T1000 (cell line): ENCODE data around the gene LINC00632.
A peak's percentile ranks its signal among the peaks of the same experiment; 100 is the strongest.

ENCODE experiments used
- DNase-seq: peaks from one replicate; lab custom pipeline; 2025; ENCODE audit warnings: mixed read lengths; lab: John Stamatoyannopoulos, UW

Gene LINC00632

GRCh38 chrX:140765043-140765784, 55.7 kb downstream of the LINC00632 start:
- no peak for DNase-seq

- DNase-seq = peak; percentile 5
These were observed 56.6 kb downstream of the LINC00632 start for GRCh38 chrX:140766024-140766611.

GRCh38 chrX:140767646-140768045, 58.1 kb downstream of the LINC00632 start:
- DNase-seq = no peak

- DNase-seq = no peak
These were observed 65.7 kb downstream of the LINC00632 start for GRCh38 chrX:140775211-140775610.

GRCh38 chrX:140776320-140776719, 66.8 kb downstream of the LINC00632 start:
- DNase-seq = no peak

- DNase-seq = no peak
These were observed 85.1 kb downstream of the LINC00632 start for GRCh38 chrX:140794642-140795041.

DNA sequence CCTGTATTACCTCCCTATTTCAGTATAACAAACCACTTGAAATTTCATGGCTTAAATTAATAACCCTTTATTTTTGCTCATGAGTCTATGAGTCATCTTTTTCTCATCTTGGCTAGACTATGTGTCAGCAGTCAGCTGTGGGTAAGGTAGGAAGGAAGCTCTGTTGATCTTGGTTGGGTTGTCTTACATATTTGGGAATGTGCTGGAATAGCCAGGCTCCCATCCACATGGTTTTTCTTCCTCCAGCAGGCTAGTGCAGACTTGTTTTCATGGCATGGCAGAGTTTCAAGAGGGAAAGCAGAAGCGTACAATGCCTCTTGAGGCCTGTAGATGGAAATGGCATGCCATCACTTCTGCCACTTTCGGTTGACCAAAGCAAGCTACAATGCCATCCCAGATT, 89.7 kb downstream of the LINC00632 start:
- DNase-seq = no peak

DNA sequence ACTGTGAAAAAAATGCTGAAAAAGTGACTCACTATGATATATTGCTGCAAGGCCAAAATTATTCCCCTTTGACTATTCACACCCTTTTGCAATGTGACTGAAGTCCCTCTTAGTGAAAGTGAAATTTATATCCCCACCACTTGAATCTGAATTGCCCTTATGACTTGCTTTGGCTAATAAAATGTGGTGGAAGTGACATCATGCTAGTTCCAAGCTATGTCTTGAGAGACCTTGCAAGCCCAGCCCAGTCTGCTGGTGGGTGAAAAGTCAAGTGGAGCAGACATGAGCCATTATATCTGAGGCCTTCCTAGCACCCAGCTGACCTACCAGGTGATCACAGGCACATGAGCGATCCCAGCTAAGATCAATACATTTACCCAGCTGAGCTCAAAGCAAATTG, 94.7 kb downstream of the LINC00632 start:
- DNase-seq = no peak

GRCh38 chrX:140815868-140816267, 106.3 kb downstream of the LINC00632 start:
- DNase-seq = peak; percentile 18

DNA sequence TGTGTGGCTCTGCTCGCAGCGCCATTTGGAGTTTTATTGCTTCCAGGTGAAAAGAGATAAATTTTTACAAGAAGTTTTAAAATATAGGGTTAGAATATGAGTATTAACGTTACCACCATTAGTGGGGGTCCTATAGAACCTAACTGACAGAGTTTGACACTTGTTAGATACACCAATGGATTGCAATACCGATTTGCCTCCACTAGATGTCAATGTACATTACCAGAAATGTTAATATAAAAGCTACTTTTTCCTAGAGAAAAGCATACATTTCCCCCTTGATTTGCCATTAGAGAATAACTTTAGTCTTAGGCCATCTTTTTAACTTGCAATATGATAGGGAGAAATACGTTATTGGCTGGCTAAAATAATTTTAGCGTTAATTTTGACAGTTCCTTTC, 108.4 kb downstream of the LINC00632 start:
- no peak for DNase-seq

DNA sequence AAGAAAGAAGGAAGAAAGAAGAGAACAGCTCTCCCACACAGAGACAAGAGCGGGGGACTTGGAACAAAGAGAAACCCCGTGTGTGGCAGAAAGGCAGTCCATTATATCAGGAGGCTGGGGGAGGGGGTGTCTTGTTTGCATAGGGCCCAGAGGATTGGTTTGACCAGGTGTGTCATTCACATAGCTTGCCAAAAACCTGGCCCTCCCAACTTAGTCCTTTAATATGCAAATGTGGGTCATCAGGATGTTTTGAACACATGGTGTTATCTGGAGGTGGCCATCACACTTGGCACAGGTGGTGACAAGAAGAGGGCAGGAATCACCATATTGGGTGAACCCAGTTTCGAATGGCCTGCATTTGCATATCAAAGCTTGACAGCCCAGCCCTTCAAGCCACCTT, 111.7 kb downstream of the LINC00632 start:
- no peak for DNase-seq

GRCh38 chrX:140822184-140822583, 112.6 kb downstream of the LINC00632 start:
- no peak for DNase-seq

GRCh38 chrX:140822861-140823260, 113.3 kb downstream of the LINC00632 start:
- no peak for DNase-seq

DNA sequence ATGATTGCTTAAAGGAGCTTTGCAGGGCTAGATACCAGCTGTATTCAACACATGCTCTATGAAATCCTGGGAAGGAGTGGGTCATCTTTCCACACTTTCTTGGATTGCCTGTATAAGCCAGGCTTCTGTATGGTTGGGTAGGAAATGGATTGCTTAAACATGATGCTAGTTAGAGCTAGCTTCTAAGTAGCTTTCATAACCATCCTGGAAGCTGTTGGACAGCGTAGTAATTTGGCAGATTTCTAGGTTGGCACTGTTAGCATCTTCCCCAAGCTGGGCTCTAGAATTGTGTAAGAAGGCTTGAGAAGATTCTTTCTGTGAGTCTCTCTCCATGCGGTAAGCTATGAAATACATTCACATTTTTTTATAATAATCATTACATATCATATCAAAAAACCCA, 127.3 kb downstream of the LINC00632 start:
- no peak for DNase-seq
